HepG2 (cell line): Measurements from ENCODE around the gene NRAS.

Source experiments
- CTCF ChIP-seq: sonication (generic); formaldehyde crosslinking; IDR thresholded peaks from 2 replicates; pipeline ENCODE4 v1.5.0; 2020; ENCODE audit warnings: mild to moderate bottlenecking, missing genetic modification reagents, moderate library complexity
- EZH2 ChIP-seq: conservative IDR thresholded peaks from 2 replicates; pipeline ENCODE4 v1.6.1; 2012; ENCODE audit warnings: mild to moderate bottlenecking, low read depth, low read length, moderate library complexity
- POLR2A ChIP-seq, 2 experiments: IDR thresholded peaks; 2 replicates each; pipeline ENCODE4 v1.6.1; 2011; ENCODE audit warnings: low read depth in 2 of 2, low read length in 2 of 2, mild to moderate bottlenecking in 1 of 2, moderate library complexity in 1 of 2; ENCODE audit not compliant: insufficient read depth in 1 of 2
- POLR2AphosphoS5 ChIP-seq: IDR thresholded peaks from 2 replicates; pipeline ENCODE4 v1.6.1; 2012; ENCODE audit warnings: low read depth, low read length
- RAD21 ChIP-seq: fragments of 450-650 bp; formaldehyde crosslinking; IDR thresholded peaks from 2 replicates; pipeline ENCODE4 v1.5.0; 2020; ENCODE audit warnings: mild to moderate bottlenecking
- TCF7L2 ChIP-seq: IDR thresholded peaks from 2 replicates; pipeline ENCODE4 v1.6.1; 2011; ENCODE audit warnings: mild to moderate bottlenecking, low read depth, low read length, moderate library complexity
- ZNF580 ChIP-seq: IDR thresholded peaks from 2 replicates; pipeline ENCODE4 v1.6.1; 2016; ENCODE audit warnings: low read depth, borderline replicate concordance

GRCh38 chr1:114718661-114719423 is 2.3 kb upstream of the NRAS start:
- TF ChIP-seq POLR2AphosphoS5 (no peak), EZH2 (no peak), TCF7L2 (no peak), CTCF (CRISPR knock-in tag) (no peak), ZNF580 (CRISPR knock-in tag) (no peak), RAD21 (no peak), POLR2A (IDR thresholded peaks at IDR 0.05; ENCODE audit: insufficient read depth in 1 of 2, low read depth in 2 of 2, low read length in 2 of 2) (no peak)
